AG08396 (cell line): Measurements from ENCODE around the gene PIKFYVE.
"Not testable (repeated sequence)": the region's sequence is repeated elsewhere in the genome, so short reads cannot be mapped to it uniquely, and the experiment has no call there.

Experiments
- DNase-seq: peaks from one replicate; pipeline ENCODE4 v3.0.0; 2012; ENCODE audit warnings: low spot score, mixed read lengths

Gene PIKFYVE

GRCh38 chr2:208360259-208361076 lies 94.4 kb downstream of the PIKFYVE start:
- DNase-seq, result no peak

GRCh38 chr2:208361077-208361441 lies 95.0 kb downstream of the PIKFYVE start:
- no peak for DNase-seq

- DNase-seq, result no peak
Measured at GRCh38 chr2:208363485-208363884, 97.4 kb downstream of the PIKFYVE start.

- DNase-seq, result no peak
Measured at GRCh38 chr2:208366215-208367127, 100.4 kb downstream of the PIKFYVE start.

- DNase-seq, result no peak
Measured at GRCh38 chr2:208369091-208369490, 103.0 kb downstream of the PIKFYVE start.

- no peak for DNase-seq
Measured at GRCh38 chr2:208370881-208371633, 105.0 kb downstream of the PIKFYVE start.

GRCh38 chr2:208371634-208371935 lies 105.5 kb downstream of the PIKFYVE start:
- no peak for DNase-seq

GRCh38 chr2:208373460-208374089 lies 107.5 kb downstream of the PIKFYVE start:
- peak; percentile 65 for DNase-seq

- no peak for DNase-seq
Measured at GRCh38 chr2:208375491-208376068, 109.5 kb downstream of the PIKFYVE start.

GRCh38 chr2:208377344-208377860 lies 111.3 kb downstream of the PIKFYVE start:
- DNase-seq, result not testable (repeated sequence)

GRCh38 chr2:208379192-208379591 lies 113.1 kb downstream of the PIKFYVE start:
- DNase-seq, result no peak

GRCh38 chr2:208384637-208385036 lies 118.6 kb downstream of the PIKFYVE start:
- no peak for DNase-seq

GRCh38 chr2:208386541-208386940 lies 120.5 kb downstream of the PIKFYVE start:
- DNase-seq, result no peak

GRCh38 chr2:208389940-208390339 lies 123.9 kb downstream of the PIKFYVE start:
- DNase-seq, result no peak

GRCh38 chr2:208392300-208392699 lies 126.2 kb downstream of the PIKFYVE start:
- DNase-seq, result no peak

GRCh38 chr2:208396796-208397195 lies 130.7 kb downstream of the PIKFYVE start:
- not testable (repeated sequence) for DNase-seq

- DNase-seq, result no peak
Measured at GRCh38 chr2:208399201-208399600, 133.1 kb downstream of the PIKFYVE start.

- DNase-seq, result peak; percentile 28
Measured at GRCh38 chr2:208406474-208407451, 140.7 kb downstream of the PIKFYVE start, which contains the start of gene PTH2R. Gene PTH2R (plus strand): TSS chr2:208406792. CDS start chr2:208407044, 252 bp downstream.

- DNase-seq, result peak; percentile 22
Measured at GRCh38 chr2:208407667-208408066, 141.6 kb downstream of the PIKFYVE start.
